Activated naive CD4-positive, alpha-beta T cell treated with anti-CD3 and anti-CD28 coated beads, Interleukin-2, amount 50 U/mL, for 16 hours (primary cell): ENCODE results near the gene NUDT8.
"Not testable (repeated sequence)": the region's sequence is repeated elsewhere in the genome, so short reads cannot be mapped to it uniquely, and the experiment has no call there.

Source experiments
- DNase-seq: peaks from one replicate; pipeline ENCODE4 v3.0.0-alpha.2; 2020

Gene NUDT8

GRCh38 chr11:67659651-67660165 is 30.0 kb upstream of the NUDT8 start:
- not testable (repeated sequence) for DNase-seq

- DNase-seq: no peak
Observed at GRCh38 chr11:67657300-67657699, 27.6 kb upstream of the NUDT8 start.

GRCh38 chr11:67656278-67656922 is 26.7 kb upstream of the NUDT8 start:
- no peak for DNase-seq

GRCh38 chr11:67654225-67654624 is 24.5 kb upstream of the NUDT8 start:
- no peak for DNase-seq

- no peak for DNase-seq
Observed at GRCh38 chr11:67652965-67653845, 23.5 kb upstream of the NUDT8 start.

DNA sequence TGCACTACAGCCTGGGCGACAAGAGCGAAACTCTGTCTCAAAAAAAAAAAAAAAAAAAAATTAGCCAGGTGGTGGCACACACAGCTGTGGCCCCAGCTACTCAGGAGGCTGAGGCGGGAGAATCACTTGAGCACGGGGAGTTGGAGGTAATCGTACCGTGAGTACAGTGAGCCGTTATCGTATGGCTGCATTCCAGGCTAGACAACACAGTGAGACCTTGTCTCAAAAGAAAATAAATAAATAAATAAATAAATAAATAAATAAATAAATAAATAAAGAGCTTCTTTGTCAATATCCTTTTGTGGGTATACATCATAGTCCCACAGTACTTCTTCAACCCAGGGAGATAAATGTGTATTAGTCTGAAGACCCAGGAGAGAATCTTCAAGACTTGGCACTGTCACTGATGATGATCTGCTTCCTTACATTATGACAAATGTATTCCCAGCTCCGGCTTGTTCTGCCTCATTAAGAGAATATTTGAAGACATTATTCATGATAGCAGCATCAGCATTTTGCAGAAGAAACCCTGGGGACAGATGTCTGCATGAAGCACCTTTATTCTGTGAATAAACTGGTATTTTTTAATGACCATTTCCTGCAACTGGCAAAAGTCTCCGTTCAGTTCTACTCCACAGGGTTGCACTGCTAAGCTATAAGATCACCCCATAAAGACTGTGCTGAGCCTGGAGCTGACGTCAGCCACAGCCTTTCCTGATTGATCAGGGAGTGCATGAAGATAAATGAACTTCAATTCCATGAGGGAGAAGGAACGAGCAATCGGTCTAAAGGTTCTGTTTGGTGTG is 22.4 kb upstream of the NUDT8 start:
- no peak for DNase-seq

DNA sequence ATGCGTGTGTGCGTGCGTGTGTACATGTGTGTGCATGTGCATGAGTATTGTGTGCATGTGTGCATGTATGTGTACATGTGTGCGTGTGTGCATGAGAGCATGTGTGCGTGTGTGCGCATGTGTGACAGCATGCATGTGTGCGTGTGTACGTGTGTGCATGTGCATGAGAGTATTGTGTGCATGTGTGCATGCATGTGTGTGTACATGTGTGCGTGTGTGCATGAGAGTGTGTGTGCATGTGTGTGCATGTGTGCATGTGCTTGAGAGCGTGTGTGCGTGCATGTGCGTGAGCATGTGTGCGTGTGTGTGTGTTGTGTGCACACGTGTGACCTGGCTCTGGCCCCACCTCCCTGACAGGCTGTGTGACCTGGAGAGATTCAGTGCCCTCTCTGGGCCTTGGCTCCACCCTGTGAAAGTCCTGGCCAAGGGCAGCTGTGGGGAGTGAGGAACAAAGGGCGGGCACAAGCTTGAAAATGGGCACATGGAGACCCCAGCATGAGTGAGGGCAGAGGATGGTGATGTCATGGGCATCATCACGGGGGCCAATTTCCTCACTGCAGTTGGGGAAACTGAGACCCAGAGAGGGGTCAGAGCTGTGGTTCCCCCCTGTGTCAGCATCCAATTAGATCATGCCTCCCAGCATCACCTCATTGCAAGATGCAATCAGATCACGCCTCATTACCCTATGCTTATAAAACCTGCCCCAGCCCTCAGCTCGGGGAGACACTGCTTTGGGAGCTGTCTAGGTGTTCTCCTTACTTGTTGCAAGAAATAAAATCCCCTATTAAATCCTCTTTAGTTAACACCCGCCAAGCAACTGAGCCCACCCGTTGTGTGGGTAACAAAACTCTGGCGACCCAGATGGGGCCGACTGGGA is 20.1 kb upstream of the NUDT8 start:
- no peak for DNase-seq

DNA sequence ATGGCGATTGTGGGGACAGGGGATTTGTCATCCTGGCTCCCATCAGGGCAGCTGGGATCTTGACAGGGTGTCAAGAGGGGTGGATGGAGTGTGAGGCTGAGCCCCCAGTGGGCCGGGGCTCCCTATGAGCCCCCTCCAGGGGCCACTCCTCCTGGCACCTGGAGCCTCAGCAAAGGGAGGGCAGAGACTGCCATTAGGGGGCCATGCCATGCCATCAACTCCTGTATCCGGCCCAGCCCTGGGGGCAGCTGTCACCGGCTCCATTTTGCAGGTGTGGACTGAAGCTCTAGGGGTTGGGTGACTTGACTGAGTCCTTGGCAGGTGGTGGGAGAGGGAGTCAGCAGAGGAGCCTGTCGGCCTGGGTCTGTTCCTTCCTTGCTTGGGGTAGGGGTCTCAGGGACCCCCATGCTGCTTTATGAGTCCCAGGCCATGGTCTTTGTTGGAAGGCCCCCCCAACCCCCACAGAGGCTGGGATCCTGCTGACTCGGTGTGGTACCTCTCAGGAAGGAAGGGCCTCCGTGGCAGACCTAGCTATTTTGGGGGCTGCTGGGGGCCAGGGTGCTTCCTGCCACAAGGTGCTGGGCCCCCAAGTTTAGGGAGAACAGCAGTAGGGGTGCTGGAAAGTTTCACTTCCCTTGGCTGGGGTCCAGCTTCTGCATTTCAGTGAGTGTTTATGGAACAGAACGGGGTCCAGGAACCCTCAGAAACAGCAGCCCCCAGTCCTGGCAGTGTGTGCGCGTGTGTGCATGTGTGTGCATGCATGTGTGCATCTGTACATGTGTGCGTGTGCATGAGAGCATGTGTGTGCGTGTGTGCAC is 19.3 kb upstream of the NUDT8 start:
- DNase-seq: no peak

DNA sequence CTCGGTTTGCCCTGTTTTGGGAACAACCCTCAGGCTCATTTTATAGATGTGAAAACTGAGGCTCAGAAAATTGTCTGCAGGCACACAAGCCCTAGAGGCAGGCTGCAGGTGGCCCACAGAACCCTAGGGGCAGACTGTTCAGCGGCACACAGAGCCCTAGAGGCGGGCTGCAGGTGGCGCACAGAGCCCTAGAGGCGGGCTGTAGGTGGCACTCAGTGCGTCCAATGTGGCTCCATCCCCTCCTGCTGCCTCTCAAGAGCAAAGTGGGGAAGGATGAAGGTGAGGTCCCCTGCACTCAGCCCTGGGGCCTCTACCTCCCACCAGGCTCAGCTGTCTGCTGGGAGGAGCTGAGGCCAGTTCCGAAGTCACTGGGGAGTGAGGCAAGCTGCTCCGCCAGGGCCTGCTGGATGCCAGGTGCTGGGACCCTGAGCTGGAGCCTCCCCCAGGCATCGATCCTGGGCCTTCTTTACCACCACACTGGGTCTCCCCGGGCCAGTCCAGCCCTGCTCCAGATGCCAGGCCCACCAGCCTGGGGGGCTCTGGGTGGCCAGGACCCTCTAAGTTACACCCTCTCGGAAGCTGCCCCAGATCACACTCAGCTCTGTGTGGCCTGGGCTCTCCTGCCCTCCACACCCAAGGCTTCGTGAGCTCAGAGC is 18.5 kb upstream of the NUDT8 start:
- DNase-seq: peak; percentile 63

DNA sequence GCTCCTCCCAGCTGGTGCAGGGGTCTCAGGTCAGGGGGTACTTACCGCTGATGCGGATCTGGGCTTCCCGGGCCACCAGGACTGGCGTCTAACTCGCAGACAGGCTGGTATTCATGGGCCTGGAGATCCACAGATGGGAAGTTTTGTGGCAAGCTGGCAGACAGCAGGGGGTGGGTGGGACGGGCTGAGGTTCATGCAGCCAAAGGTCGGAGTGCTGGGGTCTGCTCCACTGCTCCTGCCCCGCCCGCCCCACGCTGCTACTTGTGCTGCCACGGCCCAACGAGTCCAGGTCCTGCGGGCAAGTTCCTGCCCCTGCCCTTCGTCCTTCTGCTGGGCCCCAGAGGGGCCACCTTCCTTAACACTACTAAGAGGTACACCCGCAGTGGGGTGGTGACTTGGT is 17.7 kb upstream of the NUDT8 start:
- no peak for DNase-seq

- no peak for DNase-seq
Observed at GRCh38 chr11:67646535-67647336, 17.0 kb upstream of the NUDT8 start.

DNA sequence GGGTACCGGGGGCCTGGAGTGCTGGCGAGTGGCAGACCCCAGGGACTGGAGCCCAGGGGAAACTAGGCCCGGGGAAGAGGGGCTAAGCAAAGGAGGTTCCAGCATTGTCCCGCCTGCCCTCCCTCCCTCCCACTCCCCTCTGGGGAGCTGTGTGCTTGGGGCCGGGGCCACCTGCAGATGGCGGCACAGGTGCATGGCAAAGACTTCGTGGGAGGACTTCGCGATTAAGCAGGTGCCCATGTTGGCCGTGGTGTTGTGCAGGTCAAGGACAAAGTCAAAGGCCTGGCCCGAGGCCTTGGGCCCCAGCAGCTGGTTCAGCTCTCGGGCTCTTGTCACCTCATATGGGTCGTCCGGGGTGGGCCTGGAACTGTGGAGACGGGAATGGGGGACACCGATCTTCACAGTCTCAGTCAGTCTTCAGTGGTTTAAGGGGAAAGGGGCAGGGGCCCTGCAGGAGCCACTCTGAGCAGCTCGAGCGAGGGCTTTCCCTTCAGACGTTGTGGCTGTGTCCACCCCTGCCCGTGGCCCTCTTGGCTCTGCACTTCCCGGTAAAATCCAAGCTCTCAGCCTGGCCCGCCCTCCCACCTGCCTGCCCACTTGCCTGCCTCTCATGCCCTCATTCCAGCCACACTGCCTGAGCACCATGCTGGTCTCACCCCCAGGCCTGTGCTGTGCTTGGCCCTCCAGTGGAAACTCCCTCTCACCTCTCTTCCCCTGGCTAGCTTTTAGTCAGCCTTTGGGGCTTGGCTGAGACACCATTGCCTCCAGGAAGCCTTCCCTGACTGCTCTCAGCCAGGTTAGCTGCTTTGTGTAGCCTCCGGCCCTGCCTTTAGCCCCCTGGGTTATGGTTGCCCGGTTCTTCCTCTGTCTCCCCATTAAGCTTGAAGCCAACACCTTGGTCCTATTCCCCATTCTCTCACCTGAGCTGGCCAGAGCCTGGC is 16.1 kb upstream of the NUDT8 start:
- no peak for DNase-seq

DNA sequence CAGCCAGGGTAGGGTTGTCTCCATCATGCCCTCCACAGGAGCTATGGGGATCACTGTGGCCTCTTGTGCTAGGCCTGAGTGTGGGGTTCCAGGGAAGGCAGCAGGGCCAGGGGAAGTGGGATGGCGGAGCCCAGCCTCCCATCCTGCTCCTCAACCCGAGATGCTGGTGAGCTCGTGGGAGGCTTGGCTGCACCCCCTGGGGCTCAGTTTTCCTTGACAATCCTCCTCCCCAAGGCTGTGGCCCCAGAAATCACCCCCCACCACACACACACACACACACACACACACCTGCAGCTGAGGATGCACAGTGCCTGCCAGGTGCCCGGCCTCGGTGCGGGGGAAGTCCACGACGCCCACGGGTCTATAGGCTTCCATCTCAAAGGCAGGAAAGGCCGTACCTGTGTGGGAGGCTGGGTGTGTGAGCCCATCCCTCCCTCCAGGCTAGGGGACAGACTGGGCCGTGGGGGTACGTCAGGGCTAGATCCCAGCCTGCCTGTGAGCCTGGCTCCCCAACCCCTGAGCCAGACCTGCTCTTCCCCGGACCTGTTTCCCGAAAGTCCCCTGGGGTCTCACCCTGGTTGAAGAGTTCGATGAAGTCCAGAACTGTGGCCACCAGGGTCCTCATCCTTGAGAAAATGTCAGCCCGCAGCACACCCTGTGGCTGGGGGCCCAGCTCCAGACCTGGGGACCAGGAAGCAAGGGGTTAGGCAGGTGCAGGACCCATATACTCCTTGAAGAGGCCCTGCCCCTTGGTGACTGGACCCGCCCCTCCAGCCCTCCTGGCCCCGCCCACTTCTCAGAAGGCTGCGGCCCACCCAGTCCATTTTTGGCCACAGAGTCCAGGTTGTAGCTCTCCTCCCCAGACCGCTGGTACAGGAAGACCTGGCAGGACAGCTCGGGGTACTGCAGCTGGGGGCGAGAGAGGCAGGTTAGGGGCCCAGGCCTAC is 15.0 kb upstream of the NUDT8 start:
- no peak for DNase-seq

DNA sequence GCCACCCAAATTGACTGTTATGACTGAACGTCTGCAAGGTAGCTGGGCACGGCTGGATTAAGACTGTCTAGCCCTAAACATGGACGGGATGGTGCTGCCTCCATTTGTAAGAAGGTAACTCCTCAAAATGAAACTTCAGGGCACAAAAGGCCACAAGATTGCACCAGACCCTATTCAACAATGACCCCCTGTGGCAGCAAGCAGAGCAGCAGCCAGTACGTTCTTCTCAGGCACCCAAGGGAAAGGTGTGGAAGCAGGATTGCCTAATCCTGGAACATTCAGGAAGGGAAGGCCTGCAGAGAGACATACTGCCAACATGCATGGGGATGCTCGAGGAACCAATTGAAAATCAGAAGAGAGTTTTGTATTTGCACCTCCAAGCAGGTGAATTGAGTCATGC is 14.3 kb upstream of the NUDT8 start:
- DNase-seq: no peak

DNA sequence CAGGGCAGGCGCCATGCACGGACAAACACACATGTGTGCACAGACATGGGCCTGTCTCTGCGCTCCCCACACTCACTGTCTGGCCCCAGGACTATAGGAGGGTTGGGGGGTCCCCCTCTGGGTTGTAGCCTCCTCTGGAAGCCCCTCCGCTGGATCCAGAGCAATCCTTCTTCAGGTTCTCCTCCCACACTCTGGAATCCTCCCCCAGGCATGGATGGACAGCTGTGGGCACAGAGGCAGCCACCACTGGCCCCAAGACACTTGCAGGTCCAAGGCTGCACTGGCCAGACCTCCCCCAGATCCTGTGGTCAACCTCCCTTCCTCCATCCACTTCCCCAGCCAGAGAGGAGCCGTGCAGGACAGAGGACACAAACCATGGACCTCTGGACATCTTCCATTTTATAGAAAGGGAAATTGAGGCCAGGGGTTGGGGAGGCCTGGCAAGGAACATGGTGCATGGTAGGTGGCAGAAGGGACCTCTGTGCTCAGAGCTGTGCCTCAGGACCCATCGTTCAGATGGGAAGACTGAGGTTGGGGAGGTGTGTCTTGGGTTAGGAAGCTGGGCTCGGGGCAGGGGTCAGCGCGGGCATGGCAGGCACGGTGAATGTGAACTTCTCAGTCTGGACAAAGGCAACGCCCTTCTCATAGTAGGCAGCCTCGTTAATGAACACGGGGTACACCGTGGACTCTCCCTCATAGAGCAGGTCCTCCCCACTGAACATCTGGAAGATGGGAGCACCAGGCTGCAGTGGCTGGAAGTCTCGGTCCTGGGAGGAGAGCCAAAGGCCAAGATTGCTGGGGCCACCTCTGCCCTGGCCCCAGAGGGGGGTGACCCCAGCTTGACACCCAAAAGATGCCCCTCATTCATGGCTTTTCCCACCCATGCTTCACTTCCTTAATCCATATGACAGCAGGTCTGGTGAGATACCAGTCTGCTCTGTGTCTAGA is 12.7 kb upstream of the NUDT8 start:
- no peak for DNase-seq
